HEK293T (cell line): ENCODE results near the gene LYPD6B.

Source experiments
- BHLHE40 ChIP-seq: fragments of 450-650 bp; IDR thresholded peaks from 2 replicates; pipeline ENCODE4 v1.6.1; 2016; ENCODE audit warnings: mild to moderate bottlenecking, moderate library complexity, borderline replicate concordance
- CTBP1 ChIP-seq: fragments of 450-650 bp; IDR thresholded peaks from 2 replicates; pipeline ENCODE4 v1.6.1; 2016; ENCODE audit warnings: borderline replicate concordance
- FOXA1 ChIP-seq: fragments of 450-650 bp; IDR thresholded peaks from 2 replicates; pipeline ENCODE4 v1.6.1; 2016; ENCODE audit warnings: mild to moderate bottlenecking
- FOXM1 ChIP-seq: fragments of 450-650 bp; IDR thresholded peaks from 2 replicates; pipeline ENCODE4 v1.6.1; 2017; ENCODE audit warnings: mild to moderate bottlenecking, borderline replicate concordance
- HDGF ChIP-seq: fragments of 450-650 bp; IDR thresholded peaks from 2 replicates; pipeline ENCODE4 v1.6.1; 2017; ENCODE audit warnings: antibody characterized with exemption, borderline replicate concordance
- NFRKB ChIP-seq: fragments of 450-650 bp; IDR thresholded peaks from 2 replicates; pipeline ENCODE4 v1.6.1; 2016; ENCODE audit warnings: mild to moderate bottlenecking, moderate library complexity
- SP1 ChIP-seq: fragments of 450-650 bp; IDR thresholded peaks from 2 replicates; pipeline ENCODE4 v1.6.1; 2017

- TF ChIP-seq HDGF (no peak), SP1 (no peak), NFRKB (no peak), FOXM1 (no peak), CTBP1 (no peak), BHLHE40 (no peak), FOXA1 (no peak)
Measured at GRCh38 chr2:149012545-149012944, 26.0 kb upstream of the LYPD6B start.
